RWPE1 (cell line): ENCODE data around the gene RSPO3.
"Not testable (repeated sequence)": the region's sequence is repeated elsewhere in the genome, so short reads cannot be mapped to it uniquely, and the experiment has no call there.

Experiments used
- CTCF ChIA-PET: fragments of 350-600 bp; sonication (Branson Sonifier 250); formaldehyde crosslinking; extraction: SDS; loops from one replicate; lab custom pipeline; 2021; lab: Yijun Ruan, JAX
- POLR2A ChIA-PET: fragments of 400-600 bp; formaldehyde crosslinking; extraction: SDS; loops from one replicate; lab custom pipeline; 2020; ENCODE audit warnings: antibody characterized with exemption; ENCODE audit not compliant: low non-redundant PET; lab: Yijun Ruan, JAX
- DNase-seq: peaks from one replicate; pipeline ENCODE4 v3.0.0; 2012; ENCODE audit warnings: low spot score
- H3K27ac ChIP-seq: fragments of 450-650 bp; 2 replicates; pipeline ENCODE4 v1.5.1; 2017
- CTCF ChIP-seq: fragments of 450-650 bp; conservative IDR thresholded peaks from 2 replicates; pipeline ENCODE4 v1.5.1; 2017; ENCODE audit warnings: low read depth, mild to moderate bottlenecking

The RSPO3 gene

GRCh38 chr6:127215931-127216330 lies 97.5 kb downstream of the RSPO3 start:
- DNase-seq: no peak
- ChIA-PET POLR2A (no interaction called here), CTCF (interaction anchor here (0.6 to 0.7 kb wide), 3 partner anchors 50 to 1600 kb away, joined by 3 to 4 read pairs (median 4); no protein-coding TSS in a partner anchor)
- TF ChIP-seq CTCF: no peak
- no peak overlapping the region for H3K27ac ChIP-seq

GRCh38 chr6:127216810-127217789 lies 98.6 kb downstream of the RSPO3 start:
- no peak for TF ChIP-seq CTCF
- H3K27ac ChIP-seq: no peak overlapping the region
- DNase-seq: no peak
- CTCF ChIA-PET: interaction anchor here (0.6 kb wide), 1 partner anchor 1393 kb away, joined by 4 read pairs; no protein-coding TSS in a partner anchor
- POLR2A ChIA-PET: no interaction called here

DNA sequence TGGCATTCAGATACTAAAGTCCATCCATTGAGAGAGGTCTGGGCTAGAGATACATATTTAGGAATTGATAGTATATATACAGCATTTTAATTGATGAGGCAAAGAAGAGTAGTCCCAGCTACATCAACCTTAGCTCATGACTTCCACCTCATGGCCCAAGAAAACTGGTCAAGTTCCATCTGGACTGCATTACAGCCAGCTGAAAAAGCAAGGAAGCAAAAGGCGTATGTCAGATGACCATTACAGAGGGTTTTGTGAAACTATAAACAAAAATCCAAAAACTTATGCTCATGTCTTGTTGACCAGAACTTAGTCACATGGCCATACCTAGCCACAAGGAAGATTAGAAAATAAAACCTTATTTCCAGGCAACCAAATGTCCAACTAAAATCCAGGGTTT lies 101.4 kb downstream of the RSPO3 start:
- TF ChIP-seq CTCF: no peak
- no peak for DNase-seq
- CTCF ChIA-PET: no interaction called here
- no peak overlapping the region for H3K27ac ChIP-seq
- POLR2A ChIA-PET: no interaction called here

GRCh38 chr6:127221201-127221600 lies 102.7 kb downstream of the RSPO3 start:
- ChIA-PET CTCF (interaction anchor here (0.6 kb wide), 1 partner anchor 21 kb away, joined by 6 read pairs; no protein-coding TSS in a partner anchor), POLR2A (no interaction called here)
- TF ChIP-seq CTCF: no peak
- no peak for DNase-seq
- H3K27ac ChIP-seq: no peak overlapping the region

DNA sequence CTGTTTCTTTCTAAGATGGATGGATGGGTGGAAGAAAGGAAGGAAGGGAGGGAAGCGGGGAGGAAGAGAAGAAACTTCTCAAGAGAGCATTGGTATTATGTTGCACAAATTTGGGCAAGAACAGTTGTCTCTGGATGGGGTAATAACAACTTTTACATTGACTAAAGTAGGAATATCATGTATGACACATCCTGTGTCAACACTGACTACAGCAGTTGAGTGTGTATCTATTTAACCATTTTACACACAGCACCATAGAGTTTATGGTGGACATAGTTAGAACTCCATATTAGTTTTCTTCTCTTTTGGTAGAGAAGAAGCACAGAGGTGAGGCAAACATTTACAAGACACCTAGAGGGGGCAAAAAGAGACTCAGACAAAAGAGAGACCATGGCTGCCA lies 103.9 kb downstream of the RSPO3 start:
- H3K27ac ChIP-seq: no peak overlapping the region
- no peak for TF ChIP-seq CTCF
- CTCF ChIA-PET: no interaction called here
- POLR2A ChIA-PET: no interaction called here
- DNase-seq: no peak

DNA sequence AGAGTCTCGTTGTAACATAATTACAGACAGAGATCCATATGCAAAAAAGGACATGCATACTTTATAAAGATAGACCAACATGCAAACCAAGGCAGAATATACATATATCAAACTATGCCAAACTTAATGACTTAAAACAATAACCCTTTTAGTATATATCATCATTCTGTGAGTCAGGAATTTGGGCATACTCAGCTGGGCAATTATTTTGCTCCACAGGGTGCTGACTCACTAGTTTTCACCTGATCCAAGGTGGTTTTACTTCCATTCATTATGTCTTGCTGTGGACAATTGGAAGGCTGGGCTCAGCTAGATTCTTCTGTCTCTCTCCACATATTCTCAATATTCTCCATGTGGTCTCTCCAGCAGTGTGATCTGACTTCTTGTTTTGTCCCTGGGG lies 107.0 kb downstream of the RSPO3 start:
- DNase-seq: no peak
- no peak overlapping the region for H3K27ac ChIP-seq
- ChIA-PET CTCF (no interaction called here), POLR2A (no interaction called here)
- no peak for TF ChIP-seq CTCF

DNA sequence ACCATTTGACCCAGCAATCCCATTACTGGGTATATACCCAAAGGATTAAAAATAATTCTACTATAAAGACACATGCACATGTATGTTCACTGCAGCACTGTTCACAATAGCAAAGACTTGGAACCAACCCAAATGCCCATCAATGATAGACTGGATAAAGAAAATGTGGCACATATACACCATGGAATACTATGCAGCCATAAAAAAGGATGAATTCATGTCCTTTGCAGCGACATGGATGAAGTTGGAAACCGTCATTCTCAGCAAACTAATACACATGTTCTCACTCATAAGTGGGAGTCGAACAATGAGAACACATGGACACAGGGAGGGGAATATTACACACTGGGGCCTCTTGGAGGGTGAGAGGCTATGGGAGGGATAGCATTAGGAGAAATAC lies 115.3 kb downstream of the RSPO3 start:
- POLR2A ChIA-PET, H3K27ac ChIP-seq, CTCF ChIA-PET, DNase-seq: not testable (repeated sequence)
